KOPT-K1 (cell line): Measurements from ENCODE around the gene CCDC30.

Experiments used
- H3K27ac ChIP-seq: fragments of 200-600 bp; sonication (generic); 2 replicates; pipeline ENCODE4 v1.5.1; 2016; ENCODE audit warnings: antibody characterized with exemption, mild to moderate bottlenecking, low read depth, low read length; ENCODE audit not compliant: poor library complexity, severe bottlenecking
- H3K36me3 ChIP-seq: fragments of 200-600 bp; sonication (generic); 2 replicates; pipeline ENCODE4 v1.5.1; 2017; ENCODE audit warnings: antibody characterized with exemption, mild to moderate bottlenecking, low read length, moderate library complexity; ENCODE audit not compliant: insufficient read depth
- H3K9me3 ChIP-seq: fragments of 200-600 bp; sonication (generic); 2 replicates; pipeline ENCODE4 v1.5.1; 2017; ENCODE audit warnings: antibody characterized with exemption, low read length, mild to moderate bottlenecking; ENCODE audit not compliant: insufficient read depth, poor library complexity, severe bottlenecking

Gene CCDC30

GRCh38 chr1:42531043-42531442 is 68.0 kb downstream of the CCDC30 start:
- Histone ChIP-seq H3K36me3 (no peaks in the 10 kb centered on the region), H3K27ac (no peak overlapping the region), H3K9me3 (no peaks in the 10 kb centered on the region)

- Histone ChIP-seq H3K36me3 (no peaks in the 10 kb centered on the region), H3K27ac (no peak overlapping the region), H3K9me3 (peaks cover 7% of the 10 kb centered on the region)
Measured at GRCh38 chr1:42533101-42533863, 70.2 kb downstream of the CCDC30 start.

DNA sequence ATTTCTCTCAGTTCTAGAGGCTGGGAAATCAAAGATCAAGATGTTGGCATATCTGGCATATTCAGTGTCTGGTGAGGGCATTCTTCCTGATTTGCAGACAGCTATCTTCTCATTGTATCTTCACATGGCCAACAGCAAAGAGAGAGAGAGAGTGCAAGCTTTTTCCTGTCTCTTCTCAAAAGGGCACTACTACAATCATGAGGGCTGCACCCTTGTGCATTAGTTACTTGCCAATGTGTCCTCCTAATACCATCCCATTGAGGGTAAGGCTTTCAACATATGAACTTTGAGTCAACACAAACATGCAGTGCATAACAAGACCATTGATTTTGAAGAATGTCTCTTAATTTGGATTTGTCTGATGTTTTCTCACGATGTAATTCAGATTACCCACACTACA is 78.0 kb downstream of the CCDC30 start:
- Histone ChIP-seq H3K27ac (no peak overlapping the region), H3K36me3 (no peaks in the 10 kb centered on the region), H3K9me3 (peaks cover 7% of the 10 kb centered on the region)

DNA sequence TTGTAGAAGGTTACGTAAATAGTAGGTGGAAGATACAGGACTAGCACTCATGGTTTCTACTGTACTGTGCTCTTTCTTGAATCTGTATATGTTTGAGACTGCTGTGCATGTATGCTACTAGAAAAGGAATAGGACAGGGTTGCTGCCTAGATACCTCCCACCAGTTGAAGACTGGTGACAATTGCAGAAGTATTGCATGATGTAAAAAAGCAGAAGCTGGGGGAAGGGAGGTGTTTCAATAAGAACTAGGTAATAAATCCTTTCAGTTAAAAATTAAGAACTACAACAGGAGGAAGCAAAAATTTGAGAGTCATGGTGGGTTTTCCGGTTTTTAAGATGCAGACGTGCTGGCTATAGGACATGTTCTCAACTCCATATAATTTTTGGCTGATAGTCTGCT is 88.1 kb downstream of the CCDC30 start:
- H3K9me3 ChIP-seq, result no peaks in the 10 kb centered on the region
- no peak overlapping the region for H3K27ac ChIP-seq
- H3K36me3 ChIP-seq, result no peaks in the 10 kb centered on the region

- Histone ChIP-seq H3K9me3 (no peaks in the 10 kb centered on the region), H3K27ac (no peak overlapping the region), H3K36me3 (no peaks in the 10 kb centered on the region)
Measured at GRCh38 chr1:42551590-42551989, 88.5 kb downstream of the CCDC30 start.

GRCh38 chr1:42552636-42553035 is 89.5 kb downstream of the CCDC30 start:
- no peak overlapping the region for H3K27ac ChIP-seq
- H3K9me3 ChIP-seq, result no peaks in the 10 kb centered on the region
- no peaks in the 10 kb centered on the region for H3K36me3 ChIP-seq

DNA sequence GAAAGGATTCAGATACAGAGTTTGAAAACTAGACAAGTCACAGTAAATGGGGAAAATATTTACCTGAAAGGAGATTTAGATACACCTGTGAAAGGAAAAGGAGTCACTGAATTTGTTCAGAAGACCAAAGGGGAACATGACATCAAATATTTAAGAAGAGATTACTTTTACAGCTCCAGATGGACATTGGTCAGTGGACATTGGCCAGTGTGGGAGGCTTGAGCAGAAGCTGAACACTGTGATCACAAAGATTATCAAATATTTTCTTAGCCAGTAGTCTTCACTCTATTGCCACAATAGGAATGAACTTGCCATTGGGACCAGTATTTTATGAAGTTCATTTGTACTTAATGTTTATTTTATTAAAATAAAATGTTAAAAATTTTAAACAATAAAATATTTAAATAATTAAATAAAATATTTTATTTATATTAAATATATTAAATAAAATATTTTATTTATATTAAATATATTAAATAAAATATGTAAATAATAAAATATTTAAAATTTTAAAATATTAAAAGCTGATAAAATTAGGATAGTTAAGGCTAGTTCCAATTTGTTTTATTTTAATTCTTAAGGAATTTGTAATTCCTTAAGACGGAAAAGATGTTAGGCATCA is 94.3 kb downstream of the CCDC30 start:
- Histone ChIP-seq H3K36me3 (no peaks in the 10 kb centered on the region), H3K27ac (no peak overlapping the region)

GRCh38 chr1:42567038-42567437 is 104.0 kb downstream of the CCDC30 start:
- Histone ChIP-seq H3K9me3 (no peaks in the 10 kb centered on the region), H3K36me3 (no peaks in the 10 kb centered on the region), H3K27ac (no peak overlapping the region)

More for the DNA sequence above, 94.3 kb downstream of the CCDC30 start:
- H3K9me3 ChIP-seq, result no peaks in the 10 kb centered on the region

DNA sequence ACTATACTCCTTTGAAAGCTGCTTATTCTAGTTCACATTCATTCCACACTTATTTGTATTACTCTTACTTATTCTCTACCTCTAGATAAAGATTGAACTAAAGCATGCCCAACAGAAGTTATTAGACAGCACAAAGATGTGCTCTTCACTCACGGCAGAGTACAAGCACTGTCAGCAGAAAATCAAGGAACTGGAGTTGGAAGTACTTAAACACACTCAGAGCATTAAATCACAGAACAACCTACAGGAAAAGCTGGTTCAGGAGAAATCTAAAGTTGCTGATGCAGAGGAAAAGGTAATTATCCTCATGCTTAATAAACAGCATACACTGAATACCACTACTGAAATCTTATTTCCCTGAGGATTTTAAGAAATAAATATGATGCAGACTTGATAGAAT is 113.8 kb downstream of the CCDC30 start:
- Histone ChIP-seq H3K27ac (no peak overlapping the region), H3K9me3 (no peaks in the 10 kb centered on the region), H3K36me3 (no peaks in the 10 kb centered on the region)

GRCh38 chr1:42586016-42586415 is 122.9 kb downstream of the CCDC30 start:
- Histone ChIP-seq H3K27ac (no peak overlapping the region), H3K9me3 (peaks cover 25% of the 10 kb centered on the region), H3K36me3 (no peaks in the 10 kb centered on the region)

DNA sequence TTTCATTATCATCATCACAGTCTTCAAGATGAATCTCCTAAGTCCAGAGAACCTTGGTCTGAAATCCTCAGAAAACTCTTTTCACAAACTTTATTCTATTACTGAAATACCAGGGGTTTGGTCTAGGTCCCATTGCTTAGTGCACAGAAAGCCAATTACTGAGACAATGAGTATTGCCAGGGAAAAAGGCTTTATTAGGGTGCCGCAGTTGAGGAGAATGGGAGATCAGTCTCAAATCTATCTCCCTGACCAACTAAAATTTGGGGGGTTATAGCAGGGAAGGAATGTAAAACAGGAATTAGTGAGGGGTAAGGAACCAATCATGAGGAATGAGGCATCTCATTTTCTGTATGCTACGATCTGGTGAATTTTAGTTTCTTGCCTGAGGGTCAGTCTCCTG is 124.7 kb downstream of the CCDC30 start:
- no peak overlapping the region for H3K27ac ChIP-seq
- peaks cover 25% of the 10 kb centered on the region for H3K9me3 ChIP-seq
- H3K36me3 ChIP-seq, result no peaks in the 10 kb centered on the region

DNA sequence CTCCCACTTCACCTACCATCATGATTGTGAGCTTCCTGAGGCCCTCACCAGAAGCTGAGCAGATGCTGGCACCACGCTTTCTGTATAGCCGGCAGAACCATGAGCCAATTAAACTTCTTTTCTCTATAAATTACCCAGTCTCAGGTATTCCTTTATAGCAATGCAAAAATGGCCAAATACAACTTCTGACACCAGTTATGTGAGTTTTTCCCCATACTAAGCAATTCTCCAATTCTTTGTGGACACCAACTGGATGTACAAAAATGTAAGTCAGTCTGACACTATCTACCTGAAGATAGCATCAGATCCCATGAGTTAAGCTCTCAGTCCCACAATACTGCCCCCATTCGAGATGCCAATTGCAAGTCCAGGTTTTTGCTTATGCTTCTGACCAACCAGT is 129.7 kb downstream of the CCDC30 start:
- Histone ChIP-seq H3K36me3 (no peaks in the 10 kb centered on the region), H3K9me3 (peaks cover 15% of the 10 kb centered on the region)

GRCh38 chr1:42593486-42594100 is 130.5 kb downstream of the CCDC30 start:
- H3K9me3 ChIP-seq, result peaks cover 7% of the 10 kb centered on the region
- H3K36me3 ChIP-seq, result no peaks in the 10 kb centered on the region
- no peak overlapping the region for H3K27ac ChIP-seq

More for the DNA sequence above, 129.7 kb downstream of the CCDC30 start:
- no peak overlapping the region for H3K27ac ChIP-seq

- peaks cover 20% of the 10 kb centered on the region for H3K9me3 ChIP-seq
- H3K27ac ChIP-seq, result no peak overlapping the region
- no peaks in the 10 kb centered on the region for H3K36me3 ChIP-seq
Measured at GRCh38 chr1:42601472-42601871, 138.4 kb downstream of the CCDC30 start.

GRCh38 chr1:42613803-42614131 is 150.7 kb downstream of the CCDC30 start:
- Histone ChIP-seq H3K27ac (no peak overlapping the region), H3K9me3 (no peaks in the 10 kb centered on the region), H3K36me3 (no peaks in the 10 kb centered on the region)

DNA sequence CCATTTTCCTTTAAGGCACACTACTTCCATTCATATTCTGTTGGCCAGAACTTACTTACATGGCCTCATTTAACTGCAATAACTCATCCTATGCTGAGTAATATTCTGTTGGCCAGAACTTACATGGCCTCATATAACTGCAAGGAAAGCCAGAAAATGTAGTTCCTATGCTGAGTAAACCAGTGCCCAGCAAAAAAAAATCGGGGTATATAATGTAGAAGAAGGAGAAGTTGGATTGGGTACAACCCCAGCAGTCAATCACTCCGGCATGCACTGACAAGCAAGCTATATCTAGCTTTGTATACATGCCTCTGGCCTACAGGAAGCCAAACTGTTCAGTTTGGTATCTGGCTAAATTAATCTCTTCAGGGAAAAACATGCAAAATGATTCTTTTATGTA is 155.8 kb downstream of the CCDC30 start:
- Histone ChIP-seq H3K27ac (no peak overlapping the region), H3K9me3 (no peaks in the 10 kb centered on the region), H3K36me3 (no peaks in the 10 kb centered on the region)
